Large intestine (tissue), 3 donors: ENCODE data around the gene LUZP1. TPM values are rescaled to one million over a fixed set of nuclear protein-coding genes. Genes with fewer than 3 reads are reported as not detected.

Experiments
- DNase-seq, 2 donors: peaks; one replicate each; pipeline versions ENCODE4 v3.0.0 to v3.0.0-alpha.2; 2013
- H3K27ac ChIP-seq: one replicate; pipeline ENCODE4 v1.5.1; 2013; ENCODE audit warnings: low read length
- H3K27me3 ChIP-seq: 2 replicates; pipeline ENCODE4 v1.6.1; 2013; ENCODE audit warnings: low read length; ENCODE audit not compliant: control insufficient read depth, insufficient read depth
- H3K36me3 ChIP-seq: 2 replicates; pipeline ENCODE4 v1.6.1; 2013; ENCODE audit warnings: low read length; ENCODE audit not compliant: control insufficient read depth, insufficient read depth
- H3K4me1 ChIP-seq: one replicate; pipeline ENCODE4 v1.6.1; 2013; ENCODE audit warnings: low read length; ENCODE audit not compliant: control insufficient read depth, insufficient read depth
- H3K4me3 ChIP-seq: one replicate; pipeline ENCODE4 v1.5.1; 2013; ENCODE audit warnings: low read length
- H3K9me3 ChIP-seq: one replicate; pipeline ENCODE4 v1.6.1; 2013; ENCODE audit warnings: mild to moderate bottlenecking, low read depth, low read length, moderate library complexity; ENCODE audit not compliant: control insufficient read depth
- WGBS: methylation state at CpG from one replicate; pipeline ENCODE4 v1.1.5; 2013; ENCODE audit warnings: low lambda C conversion rate; ENCODE audit not compliant: insufficient coverage; 5-methylcytosine and 5-hydroxymethylcytosine counted together
- polyA plus RNA-seq: library from polyadenylated mRNA; unstranded; fragments of 120-200 nt; gene quantifications from one replicate; pipeline ENCODE4 v1.2.1, GENCODE V29; 2013

The LUZP1 gene
- polyA plus RNA-seq, 1 donor, result 23.7 TPM

GRCh38 chr1:23103001-23103889, 65.4 kb downstream of the LUZP1 start:
- WGBS, result 42% methylated on average over 3 of the region's 10 CpGs
- no peak overlapping the region for H3K27ac ChIP-seq
- peaks cover 24% of the 10 kb centered on the region for H3K36me3 ChIP-seq
- no peak overlapping the region for H3K4me3 ChIP-seq
- no peaks in the 10 kb centered on the region for H3K27me3 ChIP-seq
- no peaks in the 10 kb centered on the region for H3K9me3 ChIP-seq
- DNase-seq, result peak in 1 of 2 donors; percentile 40
- no peaks in the 10 kb centered on the region for H3K4me1 ChIP-seq

- H3K4me1 ChIP-seq, result no peaks in the 10 kb centered on the region
- no peak for DNase-seq
- no peaks in the 10 kb centered on the region for H3K27me3 ChIP-seq
- no peak overlapping the region for H3K27ac ChIP-seq
- H3K4me3 ChIP-seq, result no peak overlapping the region
- H3K9me3 ChIP-seq, result no peaks in the 10 kb centered on the region
- WGBS, result no CpG with 5 or more reads among the region's 1 CpG
- peaks cover 19% of the 10 kb centered on the region for H3K36me3 ChIP-seq
Measured at GRCh38 chr1:23102289-23102688, 66.4 kb downstream of the LUZP1 start.

GRCh38 chr1:23101887-23102286, 66.8 kb downstream of the LUZP1 start:
- DNase-seq, result no peak
- peaks cover 20% of the 10 kb centered on the region for H3K36me3 ChIP-seq
- no peaks in the 10 kb centered on the region for H3K27me3 ChIP-seq
- no peak overlapping the region for H3K4me3 ChIP-seq
- H3K9me3 ChIP-seq, result no peaks in the 10 kb centered on the region
- H3K27ac ChIP-seq, result no peak overlapping the region
- 57% methylated on average over 1 of the region's 2 CpGs for WGBS
- no peaks in the 10 kb centered on the region for H3K4me1 ChIP-seq

- no peak for DNase-seq
- Histone ChIP-seq H3K36me3 (peaks cover 14% of the 10 kb centered on the region), H3K27me3 (no peaks in the 10 kb centered on the region), H3K4me1 (no peaks in the 10 kb centered on the region), H3K27ac (no peak overlapping the region), H3K4me3 (no peak overlapping the region), H3K9me3 (no peaks in the 10 kb centered on the region)
- 100% methylated on average over 2 of the region's 3 CpGs for WGBS
Measured at GRCh38 chr1:23101101-23101827, 67.4 kb downstream of the LUZP1 start.

- DNase-seq, result peak; percentile 13 to 28
- Histone ChIP-seq H3K9me3 (no peaks in the 10 kb centered on the region), H3K4me3 (no peak overlapping the region), H3K36me3 (peaks cover 10% of the 10 kb centered on the region), H3K27me3 (no peaks in the 10 kb centered on the region), H3K27ac (no peak overlapping the region), H3K4me1 (no peaks in the 10 kb centered on the region)
- no CpG with 5 or more reads among the region's 3 CpGs for WGBS
Measured at GRCh38 chr1:23100074-23100748, 68.4 kb downstream of the LUZP1 start.

- 100% methylated on average over 1 of the region's 1 CpG for WGBS
- Histone ChIP-seq H3K9me3 (no peaks in the 10 kb centered on the region), H3K36me3 (peaks cover 8% of the 10 kb centered on the region), H3K27me3 (no peaks in the 10 kb centered on the region), H3K4me3 (no peak overlapping the region), H3K4me1 (no peaks in the 10 kb centered on the region), H3K27ac (no peak overlapping the region)
- no peak for DNase-seq
Measured at GRCh38 chr1:23099171-23099536, 69.5 kb downstream of the LUZP1 start.

GRCh38 chr1:23098463-23099170, 70.0 kb downstream of the LUZP1 start:
- Histone ChIP-seq H3K4me1 (no peaks in the 10 kb centered on the region), H3K27me3 (no peaks in the 10 kb centered on the region), H3K4me3 (no peak overlapping the region), H3K9me3 (no peaks in the 10 kb centered on the region), H3K27ac (no peak overlapping the region), H3K36me3 (peaks cover 14% of the 10 kb centered on the region)
- WGBS, result 78% methylated on average over 9 of the region's 12 CpGs
- peak; percentile 49 to 53 for DNase-seq

- H3K4me1 ChIP-seq, result no peaks in the 10 kb centered on the region
- no peaks in the 10 kb centered on the region for H3K9me3 ChIP-seq
- DNase-seq, result no peak
- H3K27ac ChIP-seq, result no peak overlapping the region
- no peaks in the 10 kb centered on the region for H3K27me3 ChIP-seq
- no peak overlapping the region for H3K4me3 ChIP-seq
- 100% methylated on average over 1 of the region's 6 CpGs for WGBS
- H3K36me3 ChIP-seq, result peaks cover 26% of the 10 kb centered on the region
Measured at GRCh38 chr1:23097316-23097715, 71.3 kb downstream of the LUZP1 start.

GRCh38 chr1:23092447-23092846, 76.2 kb downstream of the LUZP1 start:
- no peak for DNase-seq
- H3K27ac ChIP-seq, result no peak overlapping the region
- no CpG with 5 or more reads among the region's 12 CpGs for WGBS
- no peaks in the 10 kb centered on the region for H3K4me1 ChIP-seq
- no peak overlapping the region for H3K4me3 ChIP-seq
- H3K27me3 ChIP-seq, result no peaks in the 10 kb centered on the region
- H3K9me3 ChIP-seq, result no peaks in the 10 kb centered on the region
- H3K36me3 ChIP-seq, result peaks cover 67% of the 10 kb centered on the region

GRCh38 chr1:23091545-23091944, 77.1 kb downstream of the LUZP1 start:
- Histone ChIP-seq H3K27ac (no peak overlapping the region), H3K9me3 (no peaks in the 10 kb centered on the region), H3K36me3 (peaks cover 72% of the 10 kb centered on the region), H3K4me1 (no peaks in the 10 kb centered on the region), H3K4me3 (no peak overlapping the region), H3K27me3 (no peaks in the 10 kb centered on the region)
- no peak for DNase-seq
- WGBS, result no CpG with 5 or more reads among the region's 7 CpGs
